ENCODE measurements around the gene GNG3.
A peak's percentile ranks its signal among the peaks of the same experiment; 100 is the strongest.
"Not testable (repeated sequence)": the region's sequence is repeated elsewhere in the genome, so short reads cannot be mapped to it uniquely, and the experiment has no call there.

Gene GNG3

DNA sequence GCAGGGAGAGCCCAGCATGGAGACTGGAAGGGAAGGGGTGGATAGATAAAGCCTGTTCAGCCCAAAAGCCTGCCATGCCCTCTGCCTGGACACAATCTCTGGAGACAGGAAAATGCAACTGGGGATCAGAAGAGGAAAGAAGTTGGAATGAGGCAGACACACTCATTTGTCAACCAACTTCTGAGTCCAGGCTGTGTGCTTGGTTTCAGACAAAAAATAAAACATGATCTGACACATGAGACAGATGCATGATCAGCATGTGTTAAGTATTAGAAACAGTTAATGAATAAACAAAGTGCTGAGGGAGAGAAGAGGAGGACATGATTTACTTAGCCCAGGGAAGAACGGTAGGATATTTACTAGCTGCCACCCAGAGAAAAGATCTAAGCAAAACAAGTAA, 19.0 kb upstream of the GNG3 start:
- no peak for DNase-seq

DNA sequence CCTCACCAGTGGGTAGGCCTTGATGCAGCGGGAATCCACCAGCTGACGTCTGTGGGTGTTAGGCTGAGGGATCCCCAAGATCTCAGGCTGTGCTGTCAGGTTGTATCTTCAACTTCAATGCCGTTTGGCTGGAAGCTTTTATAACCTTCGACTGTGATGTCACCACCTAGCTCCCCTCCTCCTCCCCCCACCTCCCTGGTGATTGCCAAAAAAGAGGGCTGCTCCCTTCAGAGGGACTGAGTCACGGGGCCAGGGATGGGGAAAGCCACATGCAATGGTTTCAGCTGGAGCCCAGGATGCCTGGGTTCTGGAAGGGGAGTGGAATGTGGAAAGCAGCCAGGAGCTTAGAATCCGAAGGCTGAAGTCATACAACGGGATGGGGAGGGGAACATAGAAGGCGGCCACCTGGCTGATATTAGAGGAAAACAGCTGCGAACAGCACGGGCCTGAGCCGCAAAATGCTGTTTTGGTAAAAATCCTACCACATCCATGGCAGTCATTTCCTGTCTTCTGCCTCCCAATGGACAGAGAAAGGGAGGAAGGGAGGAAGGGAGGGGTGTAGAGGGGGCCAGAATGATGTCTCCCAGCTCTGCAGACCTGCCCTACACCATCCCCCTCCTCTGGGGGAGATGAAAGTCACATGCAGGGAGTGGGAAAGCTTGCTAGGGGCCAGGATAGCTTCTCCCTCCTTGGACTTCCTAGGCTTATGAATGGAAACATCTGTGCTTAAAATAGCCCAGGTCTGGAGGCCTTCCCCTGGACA, 17.9 kb upstream of the GNG3 start, which contains the start of gene LRRN4CL:
TSS of gene LRRN4CL (minus strand) at position 110 of the 763 bp plus-strand sequence. CDS start 1,022 bp downstream, outside the sequence.
- peak; percentile 71 for DNase-seq

- not testable (repeated sequence) for DNase-seq
Measured at GRCh38 chr11:62693624-62694023, 13.9 kb upstream of the GNG3 start.

DNA sequence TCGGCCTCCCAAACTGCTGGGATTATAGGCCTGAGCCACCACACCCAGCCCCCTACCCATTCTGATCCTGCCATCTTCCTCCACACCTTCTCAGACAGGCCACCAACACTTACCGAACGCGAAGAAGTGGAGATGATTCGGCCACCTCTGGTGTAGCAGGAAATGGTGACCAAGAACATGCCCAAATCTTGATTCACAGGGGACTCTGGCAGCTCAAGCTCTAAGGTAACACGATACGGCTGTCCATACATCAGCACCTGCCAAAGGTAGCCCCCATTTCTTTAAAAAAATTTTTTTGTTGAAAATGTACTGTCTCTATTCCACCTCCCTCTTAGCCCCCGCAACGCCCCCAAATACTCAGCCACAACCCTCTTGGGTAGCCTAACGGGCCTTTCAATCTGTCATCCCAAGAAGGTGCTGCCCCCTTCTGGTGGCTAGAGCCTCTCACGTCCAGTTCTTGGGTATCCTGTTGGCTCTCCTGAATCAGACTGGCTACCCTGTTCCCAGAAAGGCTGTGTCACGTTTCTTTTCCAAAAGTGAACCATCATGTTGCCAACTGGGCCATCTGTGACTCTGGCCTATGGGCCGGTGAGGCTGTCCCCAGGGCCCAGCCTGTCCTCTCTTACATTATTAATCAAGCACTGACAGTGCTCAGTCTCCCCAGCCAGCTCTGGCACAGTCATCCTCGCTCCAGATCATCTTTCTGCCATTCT, 12.9 kb upstream of the GNG3 start:
- DNase-seq = peak; percentile 41

GRCh38 chr11:62702246-62702645, 5.2 kb upstream of the GNG3 start:
- no peak for DNase-seq

- DNase-seq = not testable (repeated sequence)
Measured at GRCh38 chr11:62703921-62704320, 3.6 kb upstream of the GNG3 start.

DNA sequence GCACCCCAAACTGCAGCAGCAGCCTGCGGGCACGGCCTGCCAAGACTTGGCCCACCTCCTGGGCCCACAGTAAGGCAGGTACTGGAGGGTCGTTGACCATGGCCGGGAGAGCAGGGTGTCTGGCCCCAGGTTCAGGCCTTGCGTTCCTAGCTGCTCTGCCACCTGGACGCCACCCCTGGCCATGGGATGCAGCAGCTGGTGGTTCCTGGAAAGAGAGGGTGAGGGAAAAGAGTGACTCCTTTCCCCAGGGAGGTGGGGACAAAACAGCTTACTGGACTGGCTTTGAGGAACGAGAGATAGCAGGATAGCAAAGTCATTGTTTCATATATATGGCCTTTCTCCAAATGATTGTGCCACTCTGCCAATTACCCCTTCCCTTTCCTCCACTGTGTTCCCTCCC, 2.1 kb upstream of the GNG3 start:
- no peak for DNase-seq

- peak; percentile 96 for DNase-seq
Measured at GRCh38 chr11:62705880-62706849, 1.3 kb upstream of the GNG3 start.

DNA sequence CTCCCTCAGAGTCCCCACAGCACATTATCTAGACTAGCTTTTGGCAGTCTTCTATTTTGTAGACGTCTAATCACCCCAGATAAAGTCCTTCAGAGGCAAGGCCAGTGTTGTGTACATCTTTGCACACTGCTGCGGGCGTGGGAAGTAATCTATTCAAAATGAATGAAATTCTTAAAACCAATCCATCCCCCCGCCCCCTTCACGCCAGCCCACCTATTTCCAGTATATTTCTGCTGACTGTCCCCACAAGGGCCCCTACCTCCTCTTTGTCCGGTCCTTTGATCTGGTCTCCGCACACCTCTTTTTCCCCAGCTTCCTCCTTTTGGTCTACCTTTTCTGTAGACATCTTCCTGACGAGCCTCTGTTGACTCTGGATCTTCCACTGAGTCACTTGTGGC, 627 bp upstream of the GNG3 start:
- DNase-seq = no peak

DNA sequence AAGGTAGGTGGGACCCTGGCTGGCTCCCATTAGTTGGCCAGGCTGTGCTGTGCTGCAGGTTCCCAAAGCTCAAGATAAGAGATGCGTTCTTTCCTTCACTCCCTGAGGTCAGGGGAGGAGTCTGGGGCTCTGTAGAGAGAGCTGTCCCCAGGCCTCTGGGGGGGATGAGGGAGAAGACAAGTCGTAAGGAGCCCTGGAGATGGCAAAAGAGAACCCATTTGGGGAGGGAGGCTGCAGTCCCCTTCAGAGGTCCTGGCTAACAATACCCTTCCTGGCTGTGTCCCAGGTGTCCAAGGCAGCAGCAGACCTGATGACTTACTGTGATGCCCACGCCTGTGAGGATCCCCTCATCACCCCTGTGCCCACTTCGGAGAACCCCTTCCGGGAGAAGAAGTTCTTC, 916 bp downstream of the GNG3 start:
- no peak for DNase-seq

- no peak for DNase-seq
Measured at GRCh38 chr11:62708793-62709192, 1.3 kb downstream of the GNG3 start.

GRCh38 chr11:62709247-62710000, 1.9 kb downstream of the GNG3 start:
- DNase-seq = peak; percentile 89

- DNase-seq = no peak
Measured at GRCh38 chr11:62710001-62710345, 2.5 kb downstream of the GNG3 start.

DNA sequence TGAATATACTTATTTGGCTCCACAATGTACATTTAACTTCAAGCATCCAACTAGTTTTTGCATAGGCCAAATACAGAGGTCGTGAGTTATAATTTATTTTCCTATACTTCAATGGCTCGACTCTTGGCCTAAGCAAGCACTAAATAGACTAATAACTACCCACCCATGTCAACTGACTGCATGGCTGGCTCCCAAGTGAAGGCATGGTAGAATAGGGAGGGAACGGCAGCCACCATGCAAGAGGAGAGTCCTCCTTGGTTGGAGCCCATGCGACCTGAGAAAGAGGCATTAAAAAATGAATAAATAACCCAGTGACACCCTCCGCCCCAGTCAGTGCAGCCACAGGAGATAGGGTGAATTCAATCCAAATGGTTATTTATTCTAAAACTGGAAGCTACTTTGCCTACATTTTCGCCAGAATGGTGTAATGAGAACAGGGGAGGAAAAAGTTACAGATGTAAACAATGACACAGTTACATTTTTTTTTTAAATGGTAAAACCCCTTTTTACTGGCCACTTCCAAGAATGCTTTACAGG, 4.9 kb downstream of the GNG3 start:
- DNase-seq = no peak

DNA sequence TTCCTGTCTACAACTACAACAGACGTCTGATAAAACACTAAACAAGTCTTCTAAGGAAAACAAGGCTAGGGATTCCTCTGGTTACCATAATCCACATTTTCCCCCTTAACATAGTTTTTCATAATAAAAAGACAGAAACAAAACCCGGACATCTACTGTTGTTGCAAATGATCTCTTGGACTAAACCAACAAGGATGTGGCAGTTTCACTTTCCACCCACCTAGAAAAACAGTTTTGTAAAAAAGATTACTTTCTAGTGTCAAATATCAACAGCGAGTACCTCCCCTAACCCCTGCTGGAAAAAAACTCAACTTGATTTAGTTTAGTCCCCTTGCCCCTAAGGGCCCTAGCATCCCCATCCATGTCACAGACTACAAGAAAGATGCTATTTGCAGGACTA, 5.4 kb downstream of the GNG3 start:
- DNase-seq = no peak

DNA sequence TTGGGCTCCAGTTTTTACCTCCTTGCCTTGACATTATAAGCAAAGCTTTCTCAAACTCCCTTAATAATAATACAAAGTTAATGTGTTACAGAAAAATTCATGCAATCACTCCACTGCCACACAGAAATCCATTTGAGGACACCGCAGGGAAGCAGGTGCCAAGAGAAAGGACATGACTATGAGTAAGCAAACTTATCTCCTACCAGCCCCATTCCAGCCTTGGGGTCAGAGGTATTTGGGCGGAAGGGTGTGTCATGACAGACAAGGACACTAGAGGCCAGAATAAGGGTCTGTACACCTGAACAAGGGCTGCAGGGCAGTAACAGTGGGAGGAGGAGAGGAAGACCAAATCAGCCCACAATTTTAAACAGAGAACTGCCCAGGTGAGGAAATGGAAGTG, 5.9 kb downstream of the GNG3 start:
- no peak for DNase-seq

- DNase-seq = no peak
Measured at GRCh38 chr11:62715150-62716130, 8.0 kb downstream of the GNG3 start.

DNA sequence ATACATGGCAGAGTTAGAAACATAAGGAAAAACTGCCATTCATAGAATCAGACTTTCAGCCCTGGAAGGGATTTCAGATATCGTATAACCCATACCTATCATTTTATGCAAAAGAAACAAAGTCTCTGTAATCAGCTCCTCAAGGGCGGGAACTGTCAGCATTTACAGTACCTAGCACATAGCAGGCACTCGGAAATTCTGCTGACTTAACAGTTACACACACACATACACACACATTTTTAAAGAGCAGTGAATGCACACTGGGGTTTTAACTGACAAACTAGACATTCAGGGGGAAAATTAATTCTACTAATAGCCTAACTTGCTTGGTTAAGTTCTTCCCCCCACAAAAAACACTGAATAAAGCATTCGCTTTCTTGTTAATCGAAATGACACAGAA, 8.7 kb downstream of the GNG3 start:
- no peak for DNase-seq

GRCh38 chr11:62716816-62717215, 9.3 kb downstream of the GNG3 start:
- no peak for DNase-seq

GRCh38 chr11:62719302-62719978, 12.0 kb downstream of the GNG3 start:
- no peak for DNase-seq

All from T1000 (cell line).